GM10266 (cell line): ENCODE results near the gene AP5B1.
"Not testable (repeated sequence)": the region's sequence is repeated elsewhere in the genome, so short reads cannot be mapped to it uniquely, and the experiment has no call there.

Source experiments
- DNase-seq: peaks from one replicate; pipeline ENCODE4 v3.0.0; 2012; ENCODE audit errors: extremely low spot score
- TF ChIP-seq, protein P1 (sequence below): IDR thresholded peaks from 2 replicates; pipeline ENCODE4 v1.5.1; 2012; ENCODE audit warnings: mild to moderate bottlenecking, low read depth; ENCODE audit not compliant: control insufficient read depth, insufficient read depth; ENCODE audit errors: missing control alignments

Gene AP5B1

DNA sequence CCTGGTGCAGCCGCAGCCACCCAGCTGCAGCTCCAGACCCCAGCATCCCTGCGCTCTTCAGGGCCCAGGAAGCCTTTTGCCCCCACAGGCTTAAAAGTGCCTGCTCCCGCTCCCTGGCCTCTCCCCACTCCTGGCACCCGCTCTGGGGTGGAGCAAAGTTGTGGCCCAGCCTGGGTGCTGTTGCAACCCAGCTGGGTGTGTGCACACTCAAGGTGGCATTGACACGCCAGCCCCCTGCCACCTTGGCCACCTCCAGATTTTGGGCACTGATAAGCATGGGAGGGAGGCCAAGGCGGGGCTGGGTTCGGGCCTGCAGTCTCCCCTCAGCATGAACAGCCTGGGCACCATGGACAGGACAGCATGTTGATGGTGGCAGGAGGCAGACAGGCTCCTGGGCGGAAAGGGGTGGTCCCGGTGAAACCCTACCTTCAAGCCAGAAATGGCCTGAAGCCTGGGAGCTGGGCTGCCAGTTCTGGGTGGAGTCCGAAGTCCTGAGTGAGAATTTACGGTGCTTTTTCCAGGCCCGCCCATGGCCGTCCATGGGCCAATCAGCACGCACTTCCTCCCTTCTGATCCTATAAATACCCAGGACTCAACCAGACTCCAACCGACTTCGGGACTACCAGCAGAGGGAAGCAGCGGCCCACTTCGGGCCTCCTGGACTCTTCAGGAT is 36.6 kb downstream of the AP5B1 start:
- TF ChIP-seq, protein P1, sequence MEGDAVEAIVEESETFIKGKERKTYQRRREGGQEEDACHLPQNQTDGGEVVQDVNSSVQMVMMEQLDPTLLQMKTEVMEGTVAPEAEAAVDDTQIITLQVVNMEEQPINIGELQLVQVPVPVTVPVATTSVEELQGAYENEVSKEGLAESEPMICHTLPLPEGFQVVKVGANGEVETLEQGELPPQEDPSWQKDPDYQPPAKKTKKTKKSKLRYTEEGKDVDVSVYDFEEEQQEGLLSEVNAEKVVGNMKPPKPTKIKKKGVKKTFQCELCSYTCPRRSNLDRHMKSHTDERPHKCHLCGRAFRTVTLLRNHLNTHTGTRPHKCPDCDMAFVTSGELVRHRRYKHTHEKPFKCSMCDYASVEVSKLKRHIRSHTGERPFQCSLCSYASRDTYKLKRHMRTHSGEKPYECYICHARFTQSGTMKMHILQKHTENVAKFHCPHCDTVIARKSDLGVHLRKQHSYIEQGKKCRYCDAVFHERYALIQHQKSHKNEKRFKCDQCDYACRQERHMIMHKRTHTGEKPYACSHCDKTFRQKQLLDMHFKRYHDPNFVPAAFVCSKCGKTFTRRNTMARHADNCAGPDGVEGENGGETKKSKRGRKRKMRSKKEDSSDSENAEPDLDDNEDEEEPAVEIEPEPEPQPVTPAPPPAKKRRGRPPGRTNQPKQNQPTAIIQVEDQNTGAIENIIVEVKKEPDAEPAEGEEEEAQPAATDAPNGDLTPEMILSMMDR = no peak
- no peak for DNase-seq

DNA sequence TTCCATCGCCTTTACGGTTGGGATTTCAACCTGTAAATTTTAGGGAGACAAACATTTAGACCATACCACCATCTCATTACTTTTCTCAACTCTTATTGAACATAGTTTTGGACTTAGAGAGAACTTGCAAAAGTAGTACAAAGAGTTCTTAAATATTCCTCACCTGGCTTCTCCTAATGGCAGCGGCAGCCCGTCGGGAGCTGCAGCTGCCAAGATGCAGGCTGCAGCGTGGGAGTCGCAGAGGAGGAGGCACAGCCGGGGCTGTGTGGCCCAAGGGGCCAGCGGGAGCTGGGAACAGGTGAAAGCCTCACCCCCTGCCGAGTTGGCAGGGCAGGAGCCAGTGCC is 37.1 kb downstream of the AP5B1 start:
- DNase-seq = no peak
- TF ChIP-seq, protein P1 = no peak

DNA sequence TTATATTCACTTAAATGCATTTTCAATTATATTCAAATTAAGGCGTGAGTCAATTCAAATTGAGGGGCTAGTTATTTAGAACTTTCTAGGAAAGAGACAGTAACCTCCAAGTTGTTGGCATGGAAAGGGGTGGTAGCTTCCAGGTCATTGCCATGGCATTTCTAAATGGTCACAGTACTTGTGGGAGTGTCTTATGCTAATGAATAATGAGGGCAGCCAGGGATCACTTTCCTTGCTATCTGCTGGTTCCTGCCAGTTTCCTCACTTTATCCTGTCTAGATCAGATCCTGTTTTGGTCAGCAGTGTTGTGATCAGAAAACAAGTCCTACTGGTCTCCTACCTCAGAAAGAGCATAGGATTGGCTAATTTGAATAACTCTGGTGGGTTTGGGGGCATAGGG is 38.4 kb downstream of the AP5B1 start:
- DNase-seq = no peak
- TF ChIP-seq, protein P1 = no peak

DNA sequence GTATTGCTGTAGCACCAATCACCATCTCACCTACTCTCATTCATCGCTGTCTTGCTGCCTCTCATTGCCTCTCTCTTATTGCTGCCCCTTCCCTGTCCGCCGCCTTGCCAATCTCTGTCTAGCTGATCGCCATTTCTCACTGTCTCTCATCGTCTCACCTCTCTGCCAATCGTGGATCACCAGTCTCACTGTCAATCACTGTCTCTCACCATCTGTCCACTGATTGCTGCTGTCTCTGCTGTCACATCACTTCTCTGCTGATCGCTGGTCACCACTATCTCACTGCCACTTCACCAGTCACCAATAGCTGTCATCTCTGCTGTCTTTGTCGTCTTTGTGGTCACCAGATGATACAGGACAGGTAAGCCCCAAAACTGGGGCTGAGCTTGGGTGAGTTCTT is 39.6 kb downstream of the AP5B1 start:
- no peak for DNase-seq
- TF ChIP-seq, protein P1 = no peak

DNA sequence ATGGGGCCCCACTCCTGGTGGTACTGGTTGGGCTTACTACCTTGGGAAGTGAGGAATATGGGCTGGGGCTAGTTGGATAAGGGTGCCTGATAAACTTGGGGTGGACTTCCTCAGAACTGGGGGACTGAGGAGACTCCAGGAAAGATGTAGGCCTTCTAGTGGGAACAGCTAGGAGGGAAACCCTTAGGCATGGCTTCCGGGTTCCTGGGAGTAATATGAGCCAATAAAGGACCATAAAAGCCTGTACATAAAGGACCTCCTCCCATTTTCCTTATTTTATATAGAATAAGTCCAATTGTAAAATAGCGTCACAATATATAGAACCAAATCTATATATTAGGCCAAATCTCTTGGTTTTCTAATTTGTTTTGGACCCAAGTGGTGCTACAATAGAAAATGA is 41.8 kb downstream of the AP5B1 start:
- no peak for DNase-seq
- TF ChIP-seq, protein P1 = no peak

DNA sequence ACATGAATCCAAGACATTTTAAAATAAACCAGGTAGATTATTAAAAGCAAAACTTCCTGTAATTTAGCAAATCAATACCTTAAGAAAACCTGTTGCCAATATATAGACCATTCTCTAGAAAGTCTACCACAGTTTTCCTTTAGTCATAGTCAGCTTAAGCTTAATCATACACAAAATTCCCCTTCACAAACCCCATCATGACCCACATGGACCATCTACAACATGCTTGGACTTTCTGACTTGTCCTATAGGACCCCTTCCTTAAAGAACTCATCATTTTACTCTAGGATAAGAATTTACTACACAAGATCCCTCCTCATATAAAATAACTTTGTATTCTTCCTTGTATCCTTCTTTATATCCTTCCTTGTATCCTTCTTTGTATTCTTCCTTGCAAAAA is 44.0 kb downstream of the AP5B1 start:
- no peak for DNase-seq
- TF ChIP-seq, protein P1 = no peak

DNA sequence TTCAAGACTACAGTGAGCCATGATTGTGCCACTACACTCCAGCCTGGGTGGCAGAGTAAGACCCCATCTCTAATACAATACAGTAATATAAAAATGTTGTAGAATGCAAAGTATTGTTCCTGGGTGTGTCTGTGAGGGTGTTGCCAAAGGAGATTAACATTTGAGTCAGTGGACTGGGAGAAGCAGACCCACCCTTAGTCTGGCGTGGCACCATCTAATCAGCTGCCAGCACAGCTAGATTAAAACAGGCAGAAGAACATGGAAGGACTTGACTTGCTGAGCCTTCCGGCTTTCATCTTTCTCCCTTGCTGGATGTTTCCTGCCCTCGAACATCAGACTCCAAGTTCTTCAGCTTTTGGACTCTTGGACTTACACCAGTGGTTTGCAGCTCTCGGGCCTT is 45.7 kb downstream of the AP5B1 start:
- not testable (repeated sequence) for DNase-seq

DNA sequence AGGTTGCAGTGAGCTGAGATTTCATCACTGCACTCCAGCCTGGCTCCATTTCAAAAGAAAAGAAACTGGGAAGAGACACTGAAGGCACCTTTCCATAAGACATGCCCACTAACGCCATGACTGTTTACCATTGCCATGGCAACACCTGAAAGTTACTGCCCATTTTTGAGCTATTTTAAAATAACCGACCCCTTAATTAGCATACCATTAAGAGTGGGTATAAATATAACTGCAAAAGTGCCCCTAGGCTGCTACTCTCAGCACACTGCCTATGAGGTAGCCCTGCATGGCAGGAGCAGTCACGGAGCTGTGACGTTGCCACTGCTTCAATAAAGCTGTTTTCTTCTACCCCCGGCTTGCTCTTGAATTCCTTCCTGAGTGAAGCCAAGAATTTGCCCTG is 50.3 kb downstream of the AP5B1 start:
- TF ChIP-seq, protein P1 = no peak
- DNase-seq = no peak
